Endodermal cell (in vitro differentiated cells): ENCODE measurements around the gene ACAN. TPM values are rescaled to one million over a fixed set of nuclear protein-coding genes. Genes with fewer than 3 reads are reported as not detected.

Experiments
- DNase-seq: peaks from one replicate; pipeline ENCODE4 v3.0.0-alpha.2; 2017
- H3K27ac ChIP-seq: 2 replicates; pipeline ENCODE4 v1.5.1; 2013; ENCODE audit warnings: mild to moderate bottlenecking, low read depth, low read length, moderate library complexity
- H3K27me3 ChIP-seq: 2 replicates; pipeline ENCODE4 v1.6.1; 2013; ENCODE audit warnings: mild to moderate bottlenecking, low read length, moderate library complexity; ENCODE audit not compliant: insufficient read depth, control insufficient read depth, poor library complexity, severe bottlenecking
- H3K36me3 ChIP-seq: 2 replicates; pipeline ENCODE4 v1.7.0; 2013; ENCODE audit warnings: mild to moderate bottlenecking, low read length, moderate library complexity; ENCODE audit not compliant: control insufficient read depth, insufficient read depth
- H3K4me1 ChIP-seq: one replicate; pipeline ENCODE4 v1.7.0; 2013; ENCODE audit warnings: low read length; ENCODE audit not compliant: control insufficient read depth, insufficient read depth
- H3K4me3 ChIP-seq: 2 replicates; pipeline ENCODE4 v1.5.1; 2013; ENCODE audit warnings: mild to moderate bottlenecking, low read length, moderate library complexity
- H3K9ac ChIP-seq: 2 replicates; pipeline ENCODE4 v1.6.1; 2013; ENCODE audit warnings: mild to moderate bottlenecking, low read length, moderate library complexity; ENCODE audit not compliant: poor library complexity, severe bottlenecking; ENCODE audit errors: extremely low read depth
- H3K9me3 ChIP-seq: 2 replicates; pipeline ENCODE4 v1.6.1; 2013; ENCODE audit warnings: mild to moderate bottlenecking, low read length, moderate library complexity; ENCODE audit not compliant: control insufficient read depth
- H3K27ac Mint-ChIP-seq: 2 replicates; pipeline ENCODE4 v1.8.0; 2020; ENCODE audit warnings: mixed read lengths
- H3K27me3 Mint-ChIP-seq: 2 replicates; pipeline ENCODE4 v1.8.0; 2021; ENCODE audit warnings: mild to moderate bottlenecking, mixed read lengths; ENCODE audit not compliant: insufficient read depth
- H3K36me3 Mint-ChIP-seq: 2 replicates; pipeline ENCODE4 v1.8.0; 2020; ENCODE audit warnings: low read depth, mixed read lengths
- H3K4me1 Mint-ChIP-seq: 2 replicates; pipeline ENCODE4 v1.8.0; 2020; ENCODE audit warnings: mixed read lengths
- H3K4me3 Mint-ChIP-seq: 2 replicates; pipeline ENCODE4 v1.8.0; 2020; ENCODE audit warnings: mild to moderate bottlenecking, moderate library complexity, mixed read lengths
- H3K9me3 Mint-ChIP-seq: 2 replicates; pipeline ENCODE4 v1.8.0; 2020; ENCODE audit warnings: mild to moderate bottlenecking, mixed read lengths
- WGBS, 2 experiments: methylation state at CpG; one replicate each; pipeline versions ENCODE4 v1.1.5 to v1.1.7; 2013; ENCODE audit warnings: missing lambda C conversion rate in 2 of 2, mixed read lengths in 1 of 2; ENCODE audit not compliant: insufficient coverage in 1 of 2, insufficient read length in 1 of 2; 5-methylcytosine and 5-hydroxymethylcytosine counted together
- total RNA-seq, 2 donors: library from RNA; stranded (reverse); fragmentation: NEBNext Ultra II Directional in 1 of 2; extraction: Animal tissue kit (Norgen Biotek cat#: 25700) in 1 of 2; gene quantifications; 2 replicates in 1 of 2; 3 replicates in 1 of 2; pipeline ENCODE4 v1.2.1, GENCODE V29; 2021
- TF ChIP-seq, protein P1 (sequence below): fragments of 200-600 bp; sonication (generic); conservative IDR thresholded peaks from 2 replicates; pipeline ENCODE4 v1.5.0; 2021; ENCODE audit warnings: antibody characterized with exemption, mild to moderate bottlenecking

Gene ACAN
- total RNA-seq, 2 donors from 2014 or later, result 0.38 to 0.75 TPM

DNA sequence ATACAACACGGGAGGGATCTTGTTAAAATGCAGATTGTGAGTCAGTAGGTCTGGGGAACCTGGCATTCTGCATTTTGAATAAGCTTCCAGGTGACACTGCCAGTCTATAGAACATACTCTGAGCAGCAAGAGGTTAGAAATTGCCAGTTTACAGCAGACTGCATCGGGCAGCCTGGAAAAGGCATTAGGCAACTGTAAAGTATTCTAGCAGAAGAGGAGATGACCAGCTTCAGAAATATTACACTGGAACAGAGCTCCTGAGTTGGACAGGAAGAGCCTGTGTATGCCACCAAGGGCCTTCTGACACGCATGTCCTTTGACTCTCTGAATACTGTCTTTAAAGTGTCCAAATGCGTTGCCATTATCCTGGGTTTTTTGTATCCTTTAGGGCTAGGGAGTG lies 2.5 kb upstream of the ACAN start:
- Histone ChIP-seq H3K27me3 (peaks cover 84% of the 10 kb centered on the region), H3K9me3 (no peaks in the 10 kb centered on the region), H3K9ac (no peak overlapping the region), H3K36me3 (no peaks in the 10 kb centered on the region), H3K27ac (no peak overlapping the region), H3K4me1 (no peaks in the 10 kb centered on the region), H3K4me3 (no peak overlapping the region)
- Mint-ChIP-seq H3K9me3 (no peaks in the 10 kb centered on the region), H3K27me3 (peaks cover 81% of the 10 kb centered on the region), H3K4me1 (peaks cover 6% of the 10 kb centered on the region), H3K4me3 (no peak overlapping the region), H3K36me3 (no peaks in the 10 kb centered on the region), H3K27ac (no peak overlapping the region)
- WGBS, 2 experiments, result 83% methylated on average over 3 to 4 of the region's 4 CpGs
- no peak for DNase-seq
- TF ChIP-seq, protein P1, sequence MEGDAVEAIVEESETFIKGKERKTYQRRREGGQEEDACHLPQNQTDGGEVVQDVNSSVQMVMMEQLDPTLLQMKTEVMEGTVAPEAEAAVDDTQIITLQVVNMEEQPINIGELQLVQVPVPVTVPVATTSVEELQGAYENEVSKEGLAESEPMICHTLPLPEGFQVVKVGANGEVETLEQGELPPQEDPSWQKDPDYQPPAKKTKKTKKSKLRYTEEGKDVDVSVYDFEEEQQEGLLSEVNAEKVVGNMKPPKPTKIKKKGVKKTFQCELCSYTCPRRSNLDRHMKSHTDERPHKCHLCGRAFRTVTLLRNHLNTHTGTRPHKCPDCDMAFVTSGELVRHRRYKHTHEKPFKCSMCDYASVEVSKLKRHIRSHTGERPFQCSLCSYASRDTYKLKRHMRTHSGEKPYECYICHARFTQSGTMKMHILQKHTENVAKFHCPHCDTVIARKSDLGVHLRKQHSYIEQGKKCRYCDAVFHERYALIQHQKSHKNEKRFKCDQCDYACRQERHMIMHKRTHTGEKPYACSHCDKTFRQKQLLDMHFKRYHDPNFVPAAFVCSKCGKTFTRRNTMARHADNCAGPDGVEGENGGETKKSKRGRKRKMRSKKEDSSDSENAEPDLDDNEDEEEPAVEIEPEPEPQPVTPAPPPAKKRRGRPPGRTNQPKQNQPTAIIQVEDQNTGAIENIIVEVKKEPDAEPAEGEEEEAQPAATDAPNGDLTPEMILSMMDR, result no peak

DNA sequence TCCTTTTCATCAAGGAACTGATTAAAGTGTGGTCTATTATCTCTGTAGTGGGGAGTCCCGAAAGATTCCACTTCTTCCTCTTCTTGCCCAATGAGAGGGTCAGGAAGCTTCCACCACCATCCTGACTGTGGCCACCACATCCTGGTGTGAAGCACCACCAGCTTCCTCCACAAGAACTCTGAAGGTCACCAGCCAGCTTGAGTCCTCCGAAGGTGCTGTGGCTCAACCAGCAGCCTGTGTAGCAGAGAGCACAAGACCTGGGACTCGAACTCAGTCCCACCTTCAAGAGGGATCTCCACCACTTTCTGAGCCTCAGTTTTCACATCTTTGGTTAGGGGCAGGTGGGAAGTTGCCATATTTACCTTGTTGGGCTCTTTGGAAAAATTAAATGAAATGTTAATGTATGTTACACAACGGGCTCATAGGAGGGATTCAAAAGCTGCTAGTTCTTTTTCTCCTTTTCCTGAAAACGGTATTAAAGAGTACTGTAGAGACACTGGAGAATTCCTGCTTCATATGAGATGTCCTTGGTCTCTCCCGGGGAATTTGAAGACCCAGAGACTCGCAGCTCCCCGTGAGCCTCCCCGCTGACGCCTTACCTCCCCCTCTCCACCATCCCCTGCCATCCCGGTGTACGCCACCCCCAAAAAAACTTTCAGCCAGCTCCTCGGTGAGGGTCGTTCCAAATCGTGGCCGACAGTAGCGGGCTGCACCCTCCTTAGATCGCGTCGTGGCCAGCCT lies 816 bp upstream of the ACAN start:
- H3K27ac Mint-ChIP-seq, result no peak overlapping the region
- H3K4me1 ChIP-seq, result no peaks in the 10 kb centered on the region
- no peak for DNase-seq
- peak overlapping the region; percentile 68 for H3K4me3 Mint-ChIP-seq
- no peaks in the 10 kb centered on the region for H3K9me3 Mint-ChIP-seq
- 17 to 38% methylated on average over 1 to 20 of the region's 20 CpGs for WGBS, 2 experiments
- peak overlapping the region; percentile 75 for H3K4me3 ChIP-seq
- H3K27me3 Mint-ChIP-seq, result peaks cover 86% of the 10 kb centered on the region
- no peaks in the 10 kb centered on the region for H3K36me3 ChIP-seq
- H3K9ac ChIP-seq, result no peak overlapping the region
- TF ChIP-seq, protein P1, result no peak
- H3K27me3 ChIP-seq, result peaks cover 85% of the 10 kb centered on the region
- no peaks in the 10 kb centered on the region for H3K36me3 Mint-ChIP-seq
- H3K4me1 Mint-ChIP-seq, result peaks cover 6% of the 10 kb centered on the region
- no peaks in the 10 kb centered on the region for H3K9me3 ChIP-seq
- no peak overlapping the region for H3K27ac ChIP-seq

DNA sequence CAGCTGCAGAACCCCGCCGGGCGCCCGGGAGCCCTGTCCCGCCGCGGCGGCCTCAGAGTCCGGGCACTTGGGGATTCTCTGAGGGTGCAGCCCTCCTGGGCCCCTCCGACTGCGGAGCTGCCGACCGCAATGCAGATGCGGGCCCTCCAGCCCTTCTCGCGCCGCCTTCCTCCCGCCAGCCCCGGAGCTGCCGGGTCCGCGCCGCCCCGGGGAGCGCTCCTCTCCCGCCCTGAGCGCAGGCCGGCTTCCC lies 320 bp upstream of the ACAN start:
- H3K27me3 ChIP-seq, result peaks cover 80% of the 10 kb centered on the region
- TF ChIP-seq, protein P1, result no peak
- H3K9me3 Mint-ChIP-seq, result no peaks in the 10 kb centered on the region
- 0% methylated on average over 28 of the region's 28 CpGs; no CpG with 5 or more reads in 1 of the 2 experiments for WGBS, 2 experiments
- H3K9me3 ChIP-seq, result no peaks in the 10 kb centered on the region
- H3K4me1 Mint-ChIP-seq, result peaks cover 6% of the 10 kb centered on the region
- no peaks in the 10 kb centered on the region for H3K36me3 ChIP-seq
- no peaks in the 10 kb centered on the region for H3K4me1 ChIP-seq
- DNase-seq, result no peak
- peak overlapping the region; percentile 75 for H3K4me3 ChIP-seq
- H3K27me3 Mint-ChIP-seq, result peaks cover 84% of the 10 kb centered on the region
- no peaks in the 10 kb centered on the region for H3K36me3 Mint-ChIP-seq
- peak overlapping the region; percentile 68 for H3K4me3 Mint-ChIP-seq
- no peak overlapping the region for H3K27ac Mint-ChIP-seq
- H3K9ac ChIP-seq, result no peak overlapping the region
- H3K27ac ChIP-seq, result no peak overlapping the region
